ENCODE results near the gene VDAC2. TPM values are rescaled to one million over a fixed set of nuclear protein-coding genes. Genes with fewer than 3 reads are reported as not detected.

VDAC2 gene
- total and polyA plus RNA-seq, 2 experiments from 2014 or later = 242 to 311 TPM

DNA sequence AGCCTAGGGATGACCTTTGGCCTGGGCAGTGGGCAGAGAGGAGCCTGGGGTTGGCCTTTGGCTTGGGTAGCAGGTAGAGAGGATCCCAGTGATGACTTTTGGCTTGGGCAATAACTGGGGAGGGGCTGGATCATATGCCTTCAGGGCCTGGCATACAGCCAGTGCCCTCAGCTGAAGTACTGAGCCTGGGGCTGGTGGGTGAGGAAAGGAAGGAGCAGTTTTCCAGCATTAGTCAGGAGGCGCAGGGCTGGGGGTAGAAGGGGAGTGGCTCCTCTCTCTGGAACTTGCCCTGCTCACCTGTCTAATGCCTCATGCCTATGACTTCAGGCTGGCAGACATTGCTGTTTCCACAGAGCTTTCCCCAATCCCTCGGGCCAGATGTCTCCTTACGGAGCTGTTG, 40.3 kb downstream of the VDAC2 start:
- Mint-ChIP-seq H3K4me3 (no peak overlapping the region), H3K9me3 (peaks cover 39% of the 10 kb centered on the region), H3K27ac (no peak overlapping the region), H3K36me3 (ENCODE audit: low read depth) (peaks cover 15% of the 10 kb centered on the region; the same call in 2 of the 3 replicates), H3K4me1 (peaks cover under 1% of the 10 kb centered on the region; the same call in 2 of the 3 replicates), H3K27me3 (ENCODE audit: insufficient read depth, low read depth, poor library complexity) (peaks cover 5% of the 10 kb centered on the region)
- ATAC-seq (no peak), DNase-seq (ENCODE audit: low spot score) (no peak)
- H2AFZ ChIP-seq = no peak overlapping the region
- H3F3A ChIP-seq (replicated peaks; ENCODE audit: low read depth) = no peaks in the 10 kb centered on the region
- TF ChIP-seq NANOG (IDR thresholded peaks at IDR 0.05; ENCODE audit: borderline replicate concordance) = no peak
- TF ChIP-seq, protein P1, sequence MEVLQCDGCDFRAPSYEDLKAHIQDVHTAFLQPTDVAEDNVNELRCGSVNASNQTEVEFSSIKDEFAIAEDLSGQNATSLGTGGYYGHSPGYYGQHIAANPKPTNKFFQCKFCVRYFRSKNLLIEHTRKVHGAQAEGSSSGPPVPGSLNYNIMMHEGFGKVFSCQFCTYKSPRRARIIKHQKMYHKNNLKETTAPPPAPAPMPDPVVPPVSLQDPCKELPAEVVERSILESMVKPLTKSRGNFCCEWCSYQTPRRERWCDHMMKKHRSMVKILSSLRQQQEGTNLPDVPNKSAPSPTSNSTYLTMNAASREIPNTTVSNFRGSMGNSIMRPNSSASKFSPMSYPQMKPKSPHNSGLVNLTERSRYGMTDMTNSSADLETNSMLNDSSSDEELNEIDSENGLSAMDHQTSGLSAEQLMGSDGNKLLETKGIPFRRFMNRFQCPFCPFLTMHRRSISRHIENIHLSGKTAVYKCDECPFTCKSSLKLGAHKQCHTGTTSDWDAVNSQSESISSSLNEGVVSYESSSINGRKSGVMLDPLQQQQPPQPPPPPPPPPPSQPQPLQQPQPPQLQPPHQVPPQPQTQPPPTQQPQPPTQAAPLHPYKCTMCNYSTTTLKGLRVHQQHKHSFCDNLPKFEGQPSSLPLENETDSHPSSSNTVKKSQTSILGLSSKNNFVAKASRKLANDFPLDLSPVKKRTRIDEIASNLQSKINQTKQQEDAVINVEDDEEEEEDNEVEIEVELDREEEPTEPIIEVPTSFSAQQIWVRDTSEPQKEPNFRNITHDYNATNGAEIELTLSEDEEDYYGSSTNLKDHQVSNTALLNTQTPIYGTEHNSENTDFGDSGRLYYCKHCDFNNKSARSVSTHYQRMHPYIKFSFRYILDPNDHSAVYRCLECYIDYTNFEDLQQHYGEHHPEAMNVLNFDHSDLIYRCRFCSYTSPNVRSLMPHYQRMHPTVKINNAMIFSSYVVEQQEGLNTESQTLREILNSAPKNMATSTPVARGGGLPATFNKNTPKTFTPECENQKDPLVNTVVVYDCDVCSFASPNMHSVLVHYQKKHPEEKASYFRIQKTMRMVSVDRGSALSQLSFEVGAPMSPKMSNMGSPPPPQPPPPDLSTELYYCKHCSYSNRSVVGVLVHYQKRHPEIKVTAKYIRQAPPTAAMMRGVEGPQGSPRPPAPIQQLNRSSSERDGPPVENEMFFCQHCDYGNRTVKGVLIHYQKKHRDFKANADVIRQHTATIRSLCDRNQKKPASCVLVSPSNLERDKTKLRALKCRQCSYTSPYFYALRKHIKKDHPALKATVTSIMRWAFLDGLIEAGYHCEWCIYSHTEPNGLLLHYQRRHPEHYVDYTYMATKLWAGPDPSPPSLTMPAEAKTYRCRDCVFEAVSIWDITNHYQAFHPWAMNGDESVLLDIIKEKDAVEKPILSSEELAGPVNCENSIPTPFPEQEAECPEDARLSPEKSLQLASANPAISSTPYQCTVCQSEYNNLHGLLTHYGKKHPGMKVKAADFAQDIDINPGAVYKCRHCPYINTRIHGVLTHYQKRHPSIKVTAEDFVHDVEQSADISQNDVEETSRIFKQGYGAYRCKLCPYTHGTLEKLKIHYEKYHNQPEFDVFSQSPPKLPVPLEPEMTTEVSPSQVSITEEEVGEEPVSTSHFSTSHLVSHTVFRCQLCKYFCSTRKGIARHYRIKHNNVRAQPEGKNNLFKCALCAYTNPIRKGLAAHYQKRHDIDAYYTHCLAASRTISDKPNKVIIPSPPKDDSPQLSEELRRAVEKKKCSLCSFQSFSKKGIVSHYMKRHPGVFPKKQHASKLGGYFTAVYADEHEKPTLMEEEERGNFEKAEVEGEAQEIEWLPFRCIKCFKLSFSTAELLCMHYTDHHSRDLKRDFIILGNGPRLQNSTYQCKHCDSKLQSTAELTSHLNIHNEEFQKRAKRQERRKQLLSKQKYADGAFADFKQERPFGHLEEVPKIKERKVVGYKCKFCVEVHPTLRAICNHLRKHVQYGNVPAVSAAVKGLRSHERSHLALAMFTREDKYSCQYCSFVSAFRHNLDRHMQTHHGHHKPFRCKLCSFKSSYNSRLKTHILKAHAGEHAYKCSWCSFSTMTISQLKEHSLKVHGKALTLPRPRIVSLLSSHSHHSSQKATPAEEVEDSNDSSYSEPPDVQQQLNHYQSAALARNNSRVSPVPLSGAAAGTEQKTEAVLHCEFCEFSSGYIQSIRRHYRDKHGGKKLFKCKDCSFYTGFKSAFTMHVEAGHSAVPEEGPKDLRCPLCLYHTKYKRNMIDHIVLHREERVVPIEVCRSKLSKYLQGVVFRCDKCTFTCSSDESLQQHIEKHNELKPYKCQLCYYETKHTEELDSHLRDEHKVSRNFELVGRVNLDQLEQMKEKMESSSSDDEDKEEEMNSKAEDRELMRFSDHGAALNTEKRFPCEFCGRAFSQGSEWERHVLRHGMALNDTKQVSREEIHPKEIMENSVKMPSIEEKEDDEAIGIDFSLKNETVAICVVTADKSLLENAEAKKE (CRISPR knock-in tag; IDR thresholded peaks at IDR 0.05) = no peak
- TF ChIP-seq STAT1 (IDR thresholded peaks at IDR 0.05; ENCODE audit: unreplicated experiment) = no peak
- no peaks in the 10 kb centered on the region for H3K27me3 ChIP-seq (ENCODE audit: insufficient read depth)
- H3K9me2 ChIP-seq (ENCODE audit: insufficient read depth) = no peaks in the 10 kb centered on the region
- no peaks in the 10 kb centered on the region for H3K36me3 ChIP-seq (ENCODE audit: insufficient read depth)
- H3K79me2 ChIP-seq (replicated peaks; ENCODE audit: insufficient read depth) = no peaks in the 10 kb centered on the region
- peaks cover under 1% of the 10 kb centered on the region; the same call in 1 of the 2 replicates for H3K4me1 ChIP-seq (ENCODE audit: insufficient read depth)
- H3K27ac ChIP-seq (ENCODE audit: low read depth) = no peak overlapping the region
- no peaks in the 10 kb centered on the region for H4K20me1 ChIP-seq (replicated peaks; ENCODE audit: insufficient read depth)
- H3K4me2 ChIP-seq = no peak overlapping the region
- H3K4me3 ChIP-seq = no peak overlapping the region

DNA sequence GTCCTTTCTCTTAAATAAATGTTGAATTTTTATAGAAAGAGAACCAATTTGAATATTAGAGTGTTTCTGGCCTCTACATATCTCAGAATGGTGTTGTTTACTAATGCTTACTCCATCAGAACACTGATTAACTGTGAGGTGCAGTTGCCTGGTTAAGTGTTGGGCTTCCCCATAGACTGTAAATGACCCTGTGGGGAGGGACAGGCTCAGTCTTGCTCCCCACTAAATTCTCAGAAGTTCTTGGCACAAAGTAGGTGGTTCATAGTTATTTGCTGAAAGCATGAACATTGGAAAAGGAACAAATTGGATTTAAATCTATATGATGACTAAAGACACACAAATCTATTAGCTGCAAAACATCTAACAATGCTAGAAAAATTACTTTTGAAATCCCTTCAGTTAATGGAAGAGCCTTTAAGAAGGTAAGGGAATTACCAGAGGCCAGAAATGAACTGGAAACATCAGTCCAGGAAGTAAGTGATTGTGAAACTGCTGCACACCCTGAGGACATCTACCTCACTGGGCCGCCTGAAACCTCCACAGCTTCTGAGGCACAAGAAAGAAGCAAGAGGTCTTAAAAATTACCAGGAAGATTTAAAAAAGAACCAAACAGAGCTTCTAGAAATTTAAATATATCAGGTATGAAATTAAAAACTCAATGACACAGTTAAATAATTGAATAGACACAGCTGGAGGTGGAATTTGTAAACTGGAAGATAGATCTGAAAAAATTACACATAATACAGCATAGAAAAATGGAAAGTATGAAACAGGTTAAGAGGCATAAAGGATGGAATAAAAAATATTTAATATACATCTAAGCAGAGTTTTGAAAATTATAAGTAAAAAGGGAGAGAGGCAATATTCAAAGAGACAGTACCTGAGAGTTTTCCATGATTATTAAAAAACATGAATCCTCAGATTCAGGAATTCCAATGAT, 43.0 kb downstream of the VDAC2 start:
- no peaks in the 10 kb centered on the region for H3K27me3 ChIP-seq (ENCODE audit: insufficient read depth)
- no peak for ATAC-seq
- no peaks in the 10 kb centered on the region for H3K9me2 ChIP-seq (ENCODE audit: insufficient read depth)
- DNase-seq (ENCODE audit: low spot score) = no peak
- H3K4me3 Mint-ChIP-seq = no peak overlapping the region
- H3K79me2 ChIP-seq (replicated peaks; ENCODE audit: insufficient read depth) = no peaks in the 10 kb centered on the region
- no peak overlapping the region for H3K27ac ChIP-seq (ENCODE audit: low read depth)
- H3K4me3 ChIP-seq = no peak overlapping the region
- no peak overlapping the region for H3K4me2 ChIP-seq
- no peak overlapping the region for H2AFZ ChIP-seq
- H3K36me3 ChIP-seq (ENCODE audit: insufficient read depth) = no peaks in the 10 kb centered on the region
- H3K27me3 Mint-ChIP-seq (ENCODE audit: insufficient read depth, low read depth, poor library complexity) = peaks cover 5% of the 10 kb centered on the region
- no peaks in the 10 kb centered on the region for H4K20me1 ChIP-seq (replicated peaks; ENCODE audit: insufficient read depth)
- H3K4me1 Mint-ChIP-seq = no peaks in the 10 kb centered on the region
- no peaks in the 10 kb centered on the region for H3F3A ChIP-seq (replicated peaks; ENCODE audit: low read depth)
- peaks cover 39% of the 10 kb centered on the region for H3K9me3 Mint-ChIP-seq
- no peak overlapping the region for H3K27ac Mint-ChIP-seq
- peaks cover 15% of the 10 kb centered on the region; the same call in 2 of the 3 replicates for H3K36me3 Mint-ChIP-seq (ENCODE audit: low read depth)
- no peaks in the 10 kb centered on the region for H3K4me1 ChIP-seq (ENCODE audit: insufficient read depth)
- TF ChIP-seq EZH2 (IDR thresholded peaks at IDR 0.05; ENCODE audit: low read depth, unreplicated experiment) = no peak
- TF ChIP-seq CREB1 (CRISPR knock-in tag; IDR thresholded peaks at IDR 0.05; ENCODE audit: low read depth) = no peak
- TF ChIP-seq, protein P2, sequence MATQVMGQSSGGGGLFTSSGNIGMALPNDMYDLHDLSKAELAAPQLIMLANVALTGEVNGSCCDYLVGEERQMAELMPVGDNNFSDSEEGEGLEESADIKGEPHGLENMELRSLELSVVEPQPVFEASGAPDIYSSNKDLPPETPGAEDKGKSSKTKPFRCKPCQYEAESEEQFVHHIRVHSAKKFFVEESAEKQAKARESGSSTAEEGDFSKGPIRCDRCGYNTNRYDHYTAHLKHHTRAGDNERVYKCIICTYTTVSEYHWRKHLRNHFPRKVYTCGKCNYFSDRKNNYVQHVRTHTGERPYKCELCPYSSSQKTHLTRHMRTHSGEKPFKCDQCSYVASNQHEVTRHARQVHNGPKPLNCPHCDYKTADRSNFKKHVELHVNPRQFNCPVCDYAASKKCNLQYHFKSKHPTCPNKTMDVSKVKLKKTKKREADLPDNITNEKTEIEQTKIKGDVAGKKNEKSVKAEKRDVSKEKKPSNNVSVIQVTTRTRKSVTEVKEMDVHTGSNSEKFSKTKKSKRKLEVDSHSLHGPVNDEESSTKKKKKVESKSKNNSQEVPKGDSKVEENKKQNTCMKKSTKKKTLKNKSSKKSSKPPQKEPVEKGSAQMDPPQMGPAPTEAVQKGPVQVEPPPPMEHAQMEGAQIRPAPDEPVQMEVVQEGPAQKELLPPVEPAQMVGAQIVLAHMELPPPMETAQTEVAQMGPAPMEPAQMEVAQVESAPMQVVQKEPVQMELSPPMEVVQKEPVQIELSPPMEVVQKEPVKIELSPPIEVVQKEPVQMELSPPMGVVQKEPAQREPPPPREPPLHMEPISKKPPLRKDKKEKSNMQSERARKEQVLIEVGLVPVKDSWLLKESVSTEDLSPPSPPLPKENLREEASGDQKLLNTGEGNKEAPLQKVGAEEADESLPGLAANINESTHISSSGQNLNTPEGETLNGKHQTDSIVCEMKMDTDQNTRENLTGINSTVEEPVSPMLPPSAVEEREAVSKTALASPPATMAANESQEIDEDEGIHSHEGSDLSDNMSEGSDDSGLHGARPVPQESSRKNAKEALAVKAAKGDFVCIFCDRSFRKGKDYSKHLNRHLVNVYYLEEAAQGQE (IDR thresholded peaks at IDR 0.05; ENCODE audit: unreplicated experiment) = no peak
- TF ChIP-seq NANOG (IDR thresholded peaks at IDR 0.05; ENCODE audit: borderline replicate concordance) = no peak
- TF ChIP-seq POLR2AphosphoS5 (IDR thresholded peaks at IDR 0.05; ENCODE audit: low read depth) = no peak
- TF ChIP-seq ZNF114 (CRISPR knock-in tag; IDR thresholded peaks at IDR 0.05) = no peak
- no peak for TF ChIP-seq JUNB (IDR thresholded peaks at IDR 0.05; ENCODE audit: unreplicated experiment)
- TF ChIP-seq EZH2phosphoT487 (IDR thresholded peaks at IDR 0.05; ENCODE audit: unreplicated experiment) = no peak

All from GM23338 (cell line).